Mesenteric fat pad (tissue), 1 donor: ENCODE measurements around the gene KLHL21. TPM values are rescaled to one million over a fixed set of nuclear protein-coding genes. Genes with fewer than 3 reads are reported as not detected.
"Not testable (repeated sequence)": the region's sequence is repeated elsewhere in the genome, so short reads cannot be mapped to it uniquely, and the experiment has no call there.

Experiments
- DNase-seq: peaks from one replicate; pipeline ENCODE4 v3.0.0-alpha.2; 2020; ENCODE audit warnings: low spot score
- long read RNA-seq: library from polyadenylated mRNA; unstranded; transcript quantifications from one replicate; pipeline ENCODE4 v2.0.0, GENCODE V29; 2020
- total RNA-seq: library from RNA; stranded (reverse); fragmentation: NEBNext Ultra II Directional; extraction: Animal tissue kit (Norgen Biotek cat#: 25700); gene quantifications from one replicate; pipeline ENCODE4 v1.2.1, GENCODE V29; 2021
- donor health status: DM: yes; HTN: yes; CAD: no.

The KLHL21 gene, protein sequence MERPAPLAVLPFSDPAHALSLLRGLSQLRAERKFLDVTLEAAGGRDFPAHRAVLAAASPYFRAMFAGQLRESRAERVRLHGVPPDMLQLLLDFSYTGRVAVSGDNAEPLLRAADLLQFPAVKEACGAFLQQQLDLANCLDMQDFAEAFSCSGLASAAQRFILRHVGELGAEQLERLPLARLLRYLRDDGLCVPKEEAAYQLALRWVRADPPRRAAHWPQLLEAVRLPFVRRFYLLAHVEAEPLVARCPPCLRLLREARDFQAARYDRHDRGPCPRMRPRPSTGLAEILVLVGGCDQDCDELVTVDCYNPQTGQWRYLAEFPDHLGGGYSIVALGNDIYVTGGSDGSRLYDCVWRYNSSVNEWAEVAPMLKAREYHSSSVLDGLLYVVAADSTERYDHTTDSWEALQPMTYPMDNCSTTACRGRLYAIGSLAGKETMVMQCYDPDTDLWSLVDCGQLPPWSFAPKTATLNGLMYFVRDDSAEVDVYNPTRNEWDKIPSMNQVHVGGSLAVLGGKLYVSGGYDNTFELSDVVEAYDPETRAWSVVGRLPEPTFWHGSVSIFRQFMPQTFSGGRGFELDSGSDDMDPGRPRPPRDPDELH
- 23.4 TPM for total RNA-seq
- long read RNA-seq, full-length matches to known transcripts, result 4 of 19 reads
- long read RNA-seq, partial matches to known transcripts, result 3 of 19 reads
- long read RNA-seq, other reads (novel, unspliced or antisense), result 12 of 19 reads

DNA sequence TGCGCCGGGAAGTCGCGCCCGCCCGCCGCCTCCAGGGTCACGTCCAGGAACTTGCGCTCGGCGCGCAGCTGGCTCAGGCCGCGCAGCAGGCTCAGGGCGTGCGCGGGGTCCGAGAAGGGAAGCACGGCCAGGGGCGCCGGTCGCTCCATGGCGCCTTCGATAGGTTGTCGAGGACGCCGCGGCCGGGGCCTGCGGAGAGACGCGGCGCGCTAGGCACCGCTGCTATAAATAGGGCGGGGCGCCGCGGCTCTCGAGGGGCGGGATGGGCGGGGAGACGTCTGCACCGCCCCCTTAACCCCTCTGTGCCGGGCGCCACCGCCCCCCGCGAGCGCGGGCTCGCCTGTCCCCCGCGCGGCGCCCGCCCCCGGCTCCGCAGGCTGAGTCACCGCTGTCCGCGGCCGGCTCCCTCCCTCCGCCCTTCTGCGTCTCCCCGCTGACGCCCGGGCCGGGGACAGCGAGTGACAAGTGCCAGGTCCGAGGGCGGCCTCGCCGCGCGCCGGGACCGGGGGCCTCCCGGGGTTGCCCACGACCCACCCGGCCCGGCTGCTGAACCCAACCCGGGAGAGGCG, at the start of gene KLHL21:
TSS of gene KLHL21 (minus strand) at position 201 of the 569 bp plus-strand sequence. CDS start at position 149, 52 bp downstream.
- peak; percentile 98 for DNase-seq

DNA sequence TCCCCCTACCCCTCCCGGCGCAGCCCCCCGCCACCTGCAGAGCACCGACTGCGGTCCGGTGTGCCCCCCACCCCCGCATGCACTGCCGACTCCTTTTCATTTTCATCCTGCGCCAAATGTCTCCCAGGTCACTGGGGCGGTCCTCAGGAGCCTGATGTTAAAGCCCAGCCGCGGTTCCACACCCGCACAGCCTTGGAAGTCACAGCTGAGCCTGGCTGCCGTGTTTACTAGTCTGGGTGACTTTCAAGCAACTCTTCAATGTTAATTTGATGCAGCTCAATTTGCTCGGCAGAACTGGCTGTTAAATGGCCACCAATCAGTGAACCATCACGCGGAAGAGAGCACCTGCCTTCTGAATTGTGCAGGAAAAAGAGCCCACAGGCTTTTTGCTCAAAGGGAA, 49.2 kb upstream of the KLHL21 start:
- DNase-seq, result no peak

DNA sequence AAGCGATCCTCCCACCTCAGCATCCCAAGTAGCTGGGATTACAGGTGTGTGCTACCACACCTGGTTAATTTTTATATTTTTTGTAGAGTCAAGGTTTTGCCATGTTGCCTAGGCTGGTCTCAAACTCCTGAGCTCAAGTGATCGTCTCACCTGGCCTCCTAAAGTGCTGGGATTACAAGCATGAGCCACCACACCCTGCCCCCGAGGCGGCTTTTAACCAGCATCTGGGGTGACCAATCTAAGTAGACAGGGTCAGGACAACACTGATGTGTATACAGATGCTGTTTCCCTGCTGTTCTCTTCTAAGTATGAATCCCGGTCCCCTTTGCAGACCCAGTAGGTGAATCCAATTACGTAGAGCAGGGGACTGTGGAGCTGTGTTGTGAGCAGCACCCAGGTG, 45.9 kb upstream of the KLHL21 start:
- no peak for DNase-seq

DNA sequence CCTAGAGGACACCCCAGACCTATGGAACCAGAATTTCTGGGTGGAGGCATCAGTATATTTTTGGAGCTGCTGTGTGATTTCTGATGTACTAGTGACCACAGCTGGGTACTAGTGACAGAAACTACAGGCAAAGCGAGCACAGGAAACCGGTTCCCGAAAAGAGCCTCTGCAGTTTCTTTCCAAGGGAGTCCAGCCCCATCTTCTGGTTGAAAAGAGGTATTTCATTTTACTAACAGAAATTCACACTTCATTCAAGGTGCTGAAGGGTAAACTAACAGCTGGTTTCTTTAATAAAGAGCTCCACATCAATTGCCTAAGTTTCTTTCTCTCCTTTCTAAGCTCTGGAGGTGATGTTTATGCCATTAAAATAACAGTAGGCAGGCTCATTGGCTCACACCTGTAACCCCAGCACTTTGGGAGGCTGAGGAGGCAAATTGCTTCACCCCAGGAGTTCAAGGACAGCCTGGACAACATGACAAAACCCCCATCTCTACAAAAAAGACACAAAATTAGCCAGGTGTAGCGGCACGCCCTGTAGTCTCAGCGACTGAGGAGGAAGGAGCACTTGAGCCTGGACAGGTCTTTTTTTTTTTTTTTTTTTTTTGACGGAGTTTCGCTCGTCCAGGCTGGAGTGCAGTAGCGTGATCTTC, 44.0 kb upstream of the KLHL21 start:
- no peak for DNase-seq

DNA sequence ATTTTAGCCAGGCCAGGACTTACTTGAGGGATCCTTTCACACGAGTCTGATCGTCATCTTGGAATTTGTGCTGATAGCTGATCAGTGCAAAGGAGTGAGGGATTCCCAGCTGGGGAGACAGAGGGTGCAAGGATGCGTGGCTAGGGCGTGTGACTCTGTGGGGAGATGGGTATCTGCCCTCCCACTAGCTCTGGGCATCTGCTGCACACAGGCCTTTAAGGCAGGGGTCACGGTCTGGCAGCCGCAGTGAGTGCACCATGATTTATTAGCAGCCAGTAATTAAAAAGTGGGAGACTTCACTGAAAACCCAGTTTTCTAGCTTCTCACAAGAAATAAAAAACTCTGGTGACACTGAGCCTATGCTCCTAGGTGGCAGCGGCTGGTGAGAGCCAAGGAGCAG, 42.3 kb upstream of the KLHL21 start:
- DNase-seq, result no peak

DNA sequence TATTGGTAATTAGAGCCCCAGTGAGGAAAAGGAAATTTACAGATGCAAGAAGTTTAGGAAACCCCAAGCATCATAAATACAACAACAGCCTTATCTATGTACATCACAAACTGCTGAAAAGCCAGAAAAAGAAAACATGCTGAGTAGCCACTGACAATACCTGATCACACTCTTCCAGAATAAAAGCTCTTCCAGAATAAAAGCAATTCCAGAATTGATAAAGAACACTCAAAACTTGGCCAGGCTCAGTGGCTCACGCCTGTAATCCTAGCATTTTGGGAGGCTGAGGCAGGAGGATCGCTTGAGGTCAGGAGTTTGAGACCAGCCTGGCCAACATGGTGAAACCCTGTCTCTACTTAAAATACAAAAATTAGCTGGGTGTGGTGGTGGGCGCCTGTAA, 38.2 kb upstream of the KLHL21 start:
- not testable (repeated sequence) for DNase-seq

DNA sequence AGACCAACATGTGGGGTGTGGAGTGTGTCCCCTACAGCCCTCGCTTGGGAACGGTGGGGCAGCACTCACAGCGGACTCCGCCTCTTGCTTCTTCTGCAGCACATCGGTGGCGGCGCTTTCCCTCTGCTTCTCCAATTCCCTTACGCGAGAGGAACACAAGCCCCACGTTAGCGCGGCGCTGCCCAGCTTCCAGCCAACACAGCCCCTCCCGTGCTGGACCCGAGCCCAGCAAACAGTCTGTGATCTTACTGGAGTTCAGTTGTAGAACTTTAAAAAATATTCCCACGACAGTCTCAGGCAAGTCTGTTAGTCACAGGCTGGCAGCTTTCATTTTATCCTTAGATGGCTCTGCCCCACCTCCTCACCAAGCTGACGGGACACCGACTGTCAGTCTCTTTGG, 35.6 kb upstream of the KLHL21 start:
- peak; percentile 93 for DNase-seq

DNA sequence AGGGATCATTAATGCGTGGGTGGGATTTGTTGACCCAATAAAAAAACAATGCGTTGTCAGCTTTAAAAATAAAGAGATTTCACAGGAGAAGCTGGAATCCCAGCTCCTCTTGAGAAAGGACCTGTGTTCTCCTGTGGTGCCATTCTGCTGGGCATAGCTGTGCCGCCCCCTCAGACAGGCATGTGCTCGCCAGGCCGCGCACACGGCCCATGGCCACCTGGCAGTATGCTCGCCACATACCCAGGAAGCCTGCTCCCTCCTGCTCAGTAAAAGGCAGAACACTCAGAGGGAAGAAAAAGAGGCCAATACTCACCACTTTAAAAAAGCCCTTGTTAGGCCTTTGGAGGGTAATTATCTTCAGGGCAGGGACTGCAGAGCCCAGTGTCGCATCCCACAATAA, 35.1 kb upstream of the KLHL21 start:
- DNase-seq, result no peak

DNA sequence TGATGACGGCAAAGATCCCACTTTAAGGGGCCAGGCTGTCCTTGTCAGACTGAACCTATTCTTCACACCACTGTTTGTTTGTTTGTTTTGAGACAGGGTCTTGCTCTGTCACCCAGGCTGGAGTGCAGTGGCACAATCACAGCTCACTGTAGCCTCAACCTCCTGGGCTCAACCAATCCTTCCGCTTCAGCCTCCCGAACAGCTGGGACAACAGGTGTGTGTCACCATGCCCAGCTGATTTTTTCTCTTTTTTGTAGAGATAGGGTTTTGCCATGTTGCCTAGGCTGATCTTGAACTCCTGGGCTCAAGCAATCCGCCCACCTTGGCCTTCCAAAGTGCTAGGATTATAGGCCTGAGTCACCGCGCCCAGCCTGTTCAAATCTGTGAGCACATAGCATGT, 34.1 kb upstream of the KLHL21 start:
- not testable (repeated sequence) for DNase-seq

DNA sequence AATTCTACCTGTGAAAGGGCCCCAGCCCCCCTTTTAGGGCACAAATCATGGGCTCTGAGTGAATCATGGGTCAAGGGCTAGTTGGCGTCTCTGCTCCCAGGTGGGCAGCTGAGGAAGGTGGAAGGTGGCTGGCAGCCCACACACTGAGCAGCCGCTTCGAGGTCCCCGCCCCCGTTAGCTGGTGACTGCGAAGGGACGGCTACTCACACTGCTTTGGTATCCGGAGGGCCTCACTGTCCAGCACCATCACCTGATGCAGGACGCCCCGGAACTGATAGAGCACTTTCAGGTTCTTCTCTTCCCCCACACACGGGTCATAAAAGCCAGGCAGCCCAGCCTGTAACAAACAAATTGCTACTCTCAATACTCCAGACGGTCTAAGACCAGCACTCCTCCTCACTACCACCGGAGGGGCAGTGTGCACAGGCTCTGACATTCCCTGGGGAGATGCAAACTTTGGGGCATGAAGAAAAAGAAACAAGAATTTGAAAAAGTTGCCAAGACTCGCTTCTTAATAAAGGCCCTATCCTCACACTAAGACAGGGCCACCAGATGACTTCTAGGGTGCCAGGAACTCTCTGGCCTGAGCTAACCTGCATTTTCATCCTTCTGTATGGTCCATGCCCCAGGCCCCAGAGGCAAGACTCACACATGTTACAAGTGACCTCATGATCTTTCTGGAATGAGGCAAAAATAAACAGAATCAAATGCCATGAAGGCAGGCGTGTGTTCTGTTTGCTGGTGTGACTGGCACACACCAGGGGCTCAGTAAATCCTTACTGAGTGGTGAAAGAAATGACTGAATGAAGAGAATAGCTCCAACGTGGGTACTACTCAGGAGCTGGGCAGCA, 33.5 kb upstream of the KLHL21 start:
- no peak for DNase-seq

DNA sequence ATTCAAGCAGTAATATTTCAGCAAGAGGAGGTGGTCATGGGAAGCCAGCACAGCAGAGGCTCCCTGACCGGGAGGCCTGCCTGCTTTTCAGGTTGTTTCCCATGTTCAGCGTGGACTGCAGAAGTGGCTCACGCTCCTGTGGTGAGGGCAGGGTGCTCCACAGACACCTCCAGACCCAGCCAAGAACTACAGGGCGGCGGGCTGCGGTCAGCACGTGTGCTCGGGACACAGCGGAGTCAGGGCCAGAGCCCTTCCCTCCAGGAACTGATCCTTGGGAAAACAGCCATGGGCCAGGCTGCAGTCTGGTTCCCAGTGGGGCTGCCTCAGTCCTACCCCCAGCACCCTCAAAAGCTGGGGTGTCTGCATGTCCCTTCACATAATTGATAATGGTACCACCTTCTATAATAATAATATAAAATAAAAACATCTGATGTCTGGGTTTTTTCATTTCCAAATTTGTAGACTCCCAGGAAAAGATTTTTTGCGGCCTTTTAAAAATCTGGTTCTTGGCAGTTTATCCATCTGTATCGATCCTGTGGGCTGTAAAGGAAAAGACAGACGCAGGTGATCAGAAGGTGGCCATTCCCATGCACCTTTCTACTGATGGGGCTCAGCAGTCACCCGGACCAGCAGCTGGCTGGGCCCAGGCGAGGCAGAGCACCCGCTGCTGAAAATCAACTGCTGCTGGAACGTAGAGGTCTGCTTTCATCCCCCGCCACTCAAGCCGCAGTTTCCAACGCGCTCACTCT, 32.7 kb upstream of the KLHL21 start:
- no peak for DNase-seq

DNA sequence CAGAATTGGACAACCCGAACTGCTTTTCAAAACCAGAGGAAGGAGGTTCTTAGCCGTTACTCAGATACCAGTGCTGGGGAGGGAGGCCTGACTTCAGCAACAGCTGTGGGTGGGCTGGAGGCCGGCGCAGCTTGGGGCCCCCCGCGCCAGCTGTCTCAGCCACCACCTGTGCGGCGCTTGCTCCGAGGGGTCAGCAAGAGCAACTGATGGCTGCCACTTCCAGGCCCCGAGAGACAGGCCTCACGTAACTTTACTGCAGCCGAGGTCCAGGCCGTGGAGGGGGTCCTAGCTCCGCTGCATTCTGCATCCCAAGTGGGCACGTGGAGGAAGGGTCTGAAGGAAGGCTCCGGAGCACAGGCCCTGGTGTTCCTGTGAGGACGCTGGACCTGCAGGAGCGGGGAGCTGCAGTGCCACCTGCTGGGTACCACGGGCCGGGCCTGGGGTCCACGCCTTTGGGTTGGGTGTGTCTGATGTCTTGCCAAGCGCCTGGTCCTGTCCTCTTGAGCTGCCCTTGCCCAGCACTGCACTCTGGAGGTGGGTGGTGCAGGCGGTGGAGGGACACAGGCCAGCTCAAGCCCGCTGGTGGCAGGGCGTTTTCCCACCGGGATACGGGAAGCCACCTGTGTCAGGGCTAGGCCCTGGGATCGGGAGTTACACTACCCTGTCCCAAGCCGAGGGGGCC, 31.8 kb upstream of the KLHL21 start:
- no peak for DNase-seq

DNA sequence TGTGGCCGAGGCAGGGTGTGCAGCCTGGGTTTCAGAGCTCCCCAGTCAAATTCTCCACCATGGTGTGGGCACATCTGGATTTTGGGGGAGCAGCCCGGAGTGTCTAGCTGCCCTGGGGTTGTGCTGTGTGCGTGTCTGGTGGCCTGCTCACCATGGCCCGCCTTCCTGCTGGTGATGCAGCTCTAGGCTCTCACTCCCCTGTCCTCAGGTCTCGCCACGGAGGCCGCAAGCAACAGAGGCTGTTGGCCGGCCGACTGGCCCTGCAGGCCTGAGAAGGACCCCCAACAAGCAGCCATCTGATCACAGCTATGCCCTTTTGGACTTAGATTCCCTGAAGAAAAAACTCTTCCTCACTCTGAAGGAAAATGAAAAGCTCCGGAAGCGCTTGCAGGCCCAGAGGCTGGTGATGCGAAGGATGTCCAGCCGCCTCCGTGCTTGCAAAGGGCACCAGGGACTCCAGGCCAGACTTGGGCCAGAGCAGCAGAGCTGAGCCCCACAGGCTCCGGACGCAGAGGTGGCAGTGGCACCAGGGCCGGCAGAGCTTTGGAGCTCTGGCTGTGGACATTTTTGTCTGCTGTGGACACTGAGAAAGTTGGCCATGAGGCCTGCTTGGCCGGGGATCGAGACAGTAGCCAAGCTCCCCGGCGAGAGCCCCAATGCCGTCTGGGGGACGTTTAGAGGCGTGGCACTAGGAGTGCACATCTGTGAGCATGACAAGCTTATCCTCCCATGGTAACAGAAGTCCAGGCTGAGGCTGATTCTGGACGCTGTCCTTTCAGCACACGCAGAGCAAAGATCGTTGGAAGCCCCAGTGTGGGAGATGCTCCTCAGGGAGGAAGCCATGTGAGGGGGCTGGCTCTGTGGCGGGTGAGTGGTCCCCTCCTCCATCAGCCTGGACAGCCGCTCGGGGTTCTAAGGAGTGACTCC, 30.2 kb upstream of the KLHL21 start:
- DNase-seq, result no peak

DNA sequence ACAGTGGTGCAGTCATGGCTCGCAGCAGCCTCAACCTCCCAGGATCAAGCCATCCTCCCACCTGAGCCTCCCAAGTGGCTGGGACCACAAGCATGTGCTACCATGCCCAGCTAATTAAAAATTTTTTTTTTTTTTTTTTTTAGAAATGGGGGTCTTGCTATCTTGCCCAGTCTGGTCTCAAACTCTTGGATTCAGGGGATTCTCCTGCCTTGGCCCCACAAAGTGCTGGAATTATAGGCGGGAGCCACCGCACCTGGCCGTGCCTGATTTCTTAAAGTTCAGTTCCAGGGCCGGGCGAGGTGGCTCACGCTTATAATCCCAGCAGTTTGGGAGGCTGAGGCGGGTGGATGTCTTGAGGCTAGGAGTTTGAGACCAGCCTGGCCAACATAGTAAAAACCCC, 28.4 kb upstream of the KLHL21 start:
- DNase-seq, result no peak

DNA sequence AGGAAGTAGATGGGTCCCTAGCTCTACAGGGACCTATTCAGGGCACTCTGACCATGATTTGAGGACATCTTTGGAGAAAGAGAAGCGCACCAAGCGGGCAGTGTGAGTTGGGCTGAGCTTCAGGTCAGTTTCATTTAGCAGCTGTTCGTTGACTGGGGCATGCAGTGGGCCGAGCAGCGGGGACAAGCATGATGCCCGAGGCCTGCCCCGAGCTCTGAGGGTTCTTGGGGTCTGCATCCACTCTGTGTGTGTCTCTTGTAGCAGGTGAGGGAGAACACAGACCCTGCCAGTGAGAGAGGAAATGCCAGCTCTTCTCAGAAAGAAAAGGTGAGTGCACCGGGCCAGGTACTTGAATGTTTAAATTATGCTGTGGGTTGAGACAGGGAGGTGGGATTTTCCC, 27.4 kb upstream of the KLHL21 start:
- DNase-seq, result no peak

DNA sequence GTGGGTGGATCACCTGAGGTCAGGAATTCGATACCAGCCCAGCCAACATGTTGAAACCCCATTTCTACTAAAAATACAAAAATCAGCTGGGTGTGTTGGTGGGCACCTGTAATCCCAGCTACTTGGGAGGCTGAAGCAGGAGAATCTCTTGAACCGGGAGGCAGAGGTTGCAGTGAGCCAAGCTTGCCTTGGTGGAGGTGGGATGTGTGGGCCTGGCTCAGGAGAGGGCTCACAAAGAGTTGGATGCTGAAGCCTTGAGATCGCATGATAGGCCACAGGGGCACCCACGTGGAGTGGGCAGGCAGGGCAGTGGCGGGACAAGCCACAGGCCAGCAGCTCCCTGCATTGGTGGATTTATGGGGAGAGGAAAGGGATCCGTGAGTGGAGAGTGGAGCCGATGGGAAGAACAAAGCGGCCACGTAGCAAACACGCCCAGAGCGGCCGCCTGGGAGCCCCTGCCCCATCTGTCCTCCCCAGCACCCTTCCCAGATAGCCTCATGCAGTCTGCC, 26.4 kb upstream of the KLHL21 start:
- DNase-seq, result no peak

DNA sequence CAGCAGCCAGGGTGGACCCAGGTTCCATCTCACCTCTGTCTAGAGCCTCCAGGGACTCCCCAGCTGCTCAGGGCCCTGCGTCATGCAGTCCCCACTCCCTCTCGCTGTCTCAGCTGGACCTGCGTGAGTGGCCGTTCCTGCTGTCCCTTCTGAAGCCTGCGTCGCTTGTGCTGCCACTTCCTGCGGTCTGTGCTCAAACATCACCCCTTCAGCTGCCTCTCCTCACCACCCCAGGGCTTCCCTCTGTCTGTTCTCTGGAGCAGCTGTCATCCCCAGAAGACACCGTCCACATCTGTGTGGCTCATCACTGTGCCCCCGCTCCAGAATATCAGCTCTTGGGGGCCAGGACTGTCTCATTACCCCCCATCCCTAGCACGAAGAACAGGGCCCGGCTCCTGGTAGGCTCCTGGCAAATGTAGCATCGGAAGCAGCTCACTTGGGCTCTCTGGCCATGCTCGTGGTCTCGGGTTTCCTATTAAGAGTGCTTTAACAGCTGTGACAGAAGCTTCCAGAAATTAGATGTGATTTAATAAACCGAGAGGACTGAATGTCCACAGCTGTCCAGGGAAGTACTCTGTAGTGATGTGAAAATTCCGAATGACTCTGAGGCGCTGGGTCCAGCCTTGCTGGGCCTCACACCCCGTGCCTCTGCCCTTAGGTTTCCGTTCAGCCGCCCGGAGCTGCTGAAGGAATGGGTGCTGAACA, 25.3 kb upstream of the KLHL21 start:
- DNase-seq, result no peak

DNA sequence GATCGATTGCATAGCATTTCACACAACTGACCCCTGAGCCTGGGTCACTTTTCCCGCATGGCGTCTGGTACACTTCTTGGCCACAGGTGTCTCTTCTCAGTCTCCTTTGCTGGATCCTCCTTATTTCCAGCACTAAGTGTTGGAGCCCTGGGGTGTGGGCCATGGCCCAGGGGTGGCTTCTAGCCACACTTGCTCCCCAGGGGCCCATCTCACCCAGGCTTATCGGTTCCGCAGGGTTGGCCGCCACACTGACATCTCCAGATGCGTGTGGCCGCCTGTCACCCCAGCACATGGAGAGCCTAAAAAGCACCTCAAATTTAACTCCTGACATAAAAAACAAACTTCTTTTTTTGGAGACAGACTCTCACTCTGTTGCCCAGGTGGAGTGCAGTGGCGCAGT, 24.4 kb upstream of the KLHL21 start:
- no peak for DNase-seq
